ENCODE measurements around the gene FRMD4A.
A peak's percentile ranks its signal among the peaks of the same experiment; 100 is the strongest.
"Not testable (repeated sequence)": the region's sequence is repeated elsewhere in the genome, so short reads cannot be mapped to it uniquely, and the experiment has no call there.

Gene FRMD4A

DNA sequence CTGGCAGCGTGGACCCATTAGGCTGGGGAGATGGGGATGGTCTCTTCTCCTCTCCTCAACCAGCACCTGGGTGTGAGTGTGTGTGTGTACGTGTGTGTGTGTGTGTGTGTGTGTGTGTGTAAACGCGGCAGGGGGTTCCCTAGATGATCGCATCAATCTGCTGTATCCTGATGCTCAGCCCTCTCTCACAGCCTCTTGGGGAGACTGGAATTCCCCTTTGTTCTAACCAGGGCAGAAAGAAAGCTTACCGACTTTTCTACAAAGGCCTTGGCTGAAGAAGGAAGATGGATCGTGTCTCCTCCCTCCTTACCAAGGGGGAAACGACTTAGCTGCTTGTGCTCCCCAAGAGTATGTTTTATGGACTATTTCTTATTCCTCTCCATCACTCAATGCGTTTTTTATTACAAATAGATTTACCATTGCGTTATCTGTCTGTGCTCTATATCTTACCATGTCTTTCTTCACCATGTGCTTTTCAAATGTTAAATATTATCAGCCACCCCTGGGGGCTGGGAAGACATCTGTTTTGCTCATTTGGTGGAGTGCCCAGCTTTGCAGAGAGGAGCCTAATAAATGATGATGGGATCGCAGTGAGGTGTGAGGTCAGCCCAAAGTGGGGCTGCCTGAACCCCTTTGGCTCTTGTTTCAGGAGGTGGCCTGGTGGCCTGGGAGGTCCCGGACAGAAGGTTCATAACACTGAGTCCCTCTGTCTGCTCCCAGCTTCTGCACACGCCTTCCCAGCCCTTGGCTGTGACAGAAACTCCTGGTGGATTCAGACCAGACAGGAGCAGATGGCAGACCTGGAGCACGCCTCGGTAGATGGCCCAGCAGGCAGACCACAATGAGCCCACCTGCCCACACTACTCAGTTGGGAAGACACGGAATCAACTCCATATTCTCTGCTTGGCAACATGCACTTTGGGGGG lies 481.9 kb downstream of the FRMD4A start:
- DNase-seq (ENCODE audit: low spot score), result no peak

DNA sequence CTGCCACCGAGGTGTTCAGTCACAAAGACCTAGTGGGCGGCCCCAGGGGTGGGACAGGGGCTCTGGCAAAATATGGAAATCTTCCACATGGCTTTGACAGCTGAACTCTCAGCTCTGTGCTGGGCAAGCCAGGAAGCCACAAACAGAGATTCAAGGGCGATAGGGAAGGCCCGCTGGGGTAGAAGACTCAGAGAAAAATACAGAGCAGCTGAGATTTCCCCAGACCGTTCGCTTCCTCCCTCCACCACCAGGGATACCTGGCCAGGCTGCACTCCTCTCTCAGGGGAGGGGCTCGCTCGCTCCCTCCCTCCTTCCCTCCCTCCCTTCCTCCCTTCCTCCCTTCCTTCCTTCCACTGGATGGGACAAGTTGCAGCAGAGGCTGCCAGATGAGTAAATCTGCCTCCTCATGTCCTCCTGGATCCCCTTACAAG lies 483.5 kb downstream of the FRMD4A start:
- DNase-seq (ENCODE audit: low spot score), result no peak

DNA sequence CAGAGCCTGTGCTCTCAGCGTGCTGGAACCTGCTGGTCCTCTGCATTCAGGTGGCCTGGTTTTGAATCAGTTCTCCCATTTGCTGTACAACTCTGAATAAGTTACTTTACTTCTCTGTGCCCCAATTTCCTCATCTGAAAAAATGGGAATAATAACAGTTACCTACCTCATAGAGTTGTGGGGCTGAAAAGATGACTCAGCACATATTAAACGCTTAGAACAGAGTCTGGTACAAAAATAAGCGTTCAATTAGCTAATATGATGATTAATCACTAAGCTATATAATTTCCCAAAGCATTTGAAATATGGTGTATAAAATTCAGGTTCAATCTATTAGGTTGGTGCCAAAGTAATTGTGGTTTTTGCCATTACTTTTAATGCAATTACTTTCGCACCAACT lies 484.8 kb downstream of the FRMD4A start:
- DNase-seq (ENCODE audit: low spot score), result no peak

DNA sequence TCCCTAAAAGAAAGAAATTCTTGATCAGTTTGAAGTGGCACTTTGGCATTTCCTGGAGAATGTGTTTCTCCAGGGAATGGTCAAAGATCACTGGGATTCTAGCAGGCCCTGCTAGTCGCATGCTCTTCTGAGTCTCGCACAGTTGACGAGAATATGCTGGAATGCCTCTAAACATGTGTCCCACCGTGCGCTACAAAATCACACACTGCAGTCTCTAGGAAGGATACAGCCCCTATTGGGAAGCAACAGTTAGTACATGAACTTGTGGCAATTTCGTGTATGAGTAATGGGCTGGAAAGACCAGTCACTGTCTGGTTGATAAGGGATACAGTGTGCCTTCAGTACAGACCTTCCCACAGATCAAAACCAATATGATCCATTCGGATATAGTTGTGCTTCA lies 486.1 kb downstream of the FRMD4A start:
- DNase-seq (ENCODE audit: low spot score), result no peak

DNA sequence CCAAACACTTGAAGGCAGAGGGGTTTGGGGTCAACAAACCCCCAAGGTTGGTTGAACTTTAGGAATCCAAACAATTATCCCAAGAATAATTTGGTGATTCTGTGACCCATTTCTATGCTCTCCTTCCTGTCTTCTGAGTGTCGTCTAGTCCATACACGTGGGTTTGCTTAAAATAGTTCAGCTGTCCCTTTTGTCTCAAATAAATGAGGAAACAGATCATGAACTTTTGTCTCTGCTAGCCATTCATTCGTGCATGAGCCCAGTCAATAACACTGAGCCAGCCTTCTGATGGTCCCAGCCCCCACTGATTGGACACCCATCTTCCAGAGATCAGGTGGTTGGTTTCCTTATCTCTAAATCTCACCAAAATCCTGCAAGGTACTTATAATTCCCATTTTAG lies 488.6 kb downstream of the FRMD4A start:
- DNase-seq (ENCODE audit: low spot score), result no peak

DNA sequence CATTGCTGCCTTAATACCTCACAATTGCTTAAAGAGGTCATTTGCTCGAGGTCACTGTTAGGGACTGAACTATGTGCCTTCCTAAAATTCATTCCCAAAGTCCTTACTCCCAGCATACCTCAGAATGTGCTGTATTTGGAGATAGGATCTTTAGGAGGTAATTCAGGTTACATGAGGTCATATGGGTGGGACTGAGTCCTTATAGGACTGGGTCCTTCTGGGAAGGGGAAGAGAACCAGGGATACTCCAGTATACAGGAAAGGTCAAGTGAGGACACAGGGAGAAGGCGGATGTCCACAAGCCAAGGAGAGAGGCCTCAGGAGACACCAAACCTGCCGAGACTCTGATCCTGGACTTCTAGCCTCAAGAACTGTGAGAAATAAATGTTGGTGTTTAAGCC lies 490.7 kb downstream of the FRMD4A start:
- DNase-seq (ENCODE audit: low spot score), result no peak

DNA sequence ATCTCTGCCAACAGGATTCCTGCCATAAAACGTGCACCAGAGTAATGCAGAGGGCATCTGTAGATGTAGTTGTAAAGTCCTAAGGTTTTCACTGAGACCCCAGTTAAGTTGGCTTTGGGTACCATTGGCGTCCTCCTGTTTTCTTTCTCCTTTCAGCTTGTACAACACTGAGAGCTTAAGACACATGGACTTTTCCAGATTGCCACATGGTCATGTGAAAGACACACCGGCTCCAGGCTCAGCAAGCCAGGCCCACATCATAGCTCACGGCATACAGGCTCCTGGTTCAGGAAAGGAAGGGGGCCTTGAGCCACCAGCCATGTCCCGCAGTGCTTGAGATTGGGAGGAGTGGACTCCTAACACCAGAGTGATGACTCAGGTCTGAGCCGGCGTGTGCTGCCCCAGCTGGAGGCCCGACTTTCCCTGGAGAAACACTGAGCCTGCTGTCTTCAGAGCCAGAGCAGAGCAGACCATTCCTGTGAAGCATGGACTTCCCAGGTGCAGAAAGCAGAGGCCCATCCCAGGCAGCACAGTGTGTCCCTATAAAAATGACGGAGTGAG lies 491.2 kb downstream of the FRMD4A start:
- peak; percentile 86 for DNase-seq (ENCODE audit: low spot score)

DNA sequence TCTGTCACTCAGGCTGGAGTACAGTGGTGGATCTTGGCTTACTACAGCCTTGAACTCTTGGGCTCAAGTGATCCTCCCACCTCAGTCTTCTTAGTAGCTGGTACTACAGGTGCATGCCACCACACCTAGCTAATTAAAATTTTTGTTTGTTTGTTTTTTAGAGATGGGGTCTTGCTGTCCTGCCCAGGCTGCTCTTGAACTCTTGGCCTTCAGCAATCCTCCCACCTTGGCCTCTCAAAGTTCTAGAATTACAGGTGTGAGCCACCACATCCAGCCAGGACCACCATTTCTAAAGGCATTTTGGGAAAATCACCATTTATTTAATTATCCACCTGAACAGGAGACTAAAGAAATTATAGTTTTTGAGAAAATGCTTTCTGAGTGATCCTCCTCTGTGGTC lies 491.7 kb downstream of the FRMD4A start:
- no peak for DNase-seq (ENCODE audit: low spot score)

DNA sequence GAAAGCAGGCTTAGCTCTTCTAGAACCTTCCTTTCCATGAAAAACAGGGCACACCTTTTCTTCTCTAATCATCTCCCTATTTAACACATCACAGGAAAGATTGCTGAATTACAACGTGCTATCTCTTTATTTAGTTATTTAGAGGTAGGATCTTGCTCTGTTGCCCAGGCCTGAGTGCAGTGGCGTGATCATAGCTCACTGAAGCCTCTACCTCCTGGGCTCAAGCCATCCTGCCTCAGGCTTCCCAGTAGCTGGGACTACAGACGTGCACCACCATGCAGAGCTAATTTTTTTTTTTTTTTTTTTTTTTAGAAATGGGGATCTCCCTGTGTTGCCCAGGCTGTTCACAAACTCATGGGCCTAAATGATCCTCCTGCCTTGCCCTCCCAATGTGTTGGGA lies 492.8 kb downstream of the FRMD4A start:
- no peak for DNase-seq (ENCODE audit: low spot score)

DNA sequence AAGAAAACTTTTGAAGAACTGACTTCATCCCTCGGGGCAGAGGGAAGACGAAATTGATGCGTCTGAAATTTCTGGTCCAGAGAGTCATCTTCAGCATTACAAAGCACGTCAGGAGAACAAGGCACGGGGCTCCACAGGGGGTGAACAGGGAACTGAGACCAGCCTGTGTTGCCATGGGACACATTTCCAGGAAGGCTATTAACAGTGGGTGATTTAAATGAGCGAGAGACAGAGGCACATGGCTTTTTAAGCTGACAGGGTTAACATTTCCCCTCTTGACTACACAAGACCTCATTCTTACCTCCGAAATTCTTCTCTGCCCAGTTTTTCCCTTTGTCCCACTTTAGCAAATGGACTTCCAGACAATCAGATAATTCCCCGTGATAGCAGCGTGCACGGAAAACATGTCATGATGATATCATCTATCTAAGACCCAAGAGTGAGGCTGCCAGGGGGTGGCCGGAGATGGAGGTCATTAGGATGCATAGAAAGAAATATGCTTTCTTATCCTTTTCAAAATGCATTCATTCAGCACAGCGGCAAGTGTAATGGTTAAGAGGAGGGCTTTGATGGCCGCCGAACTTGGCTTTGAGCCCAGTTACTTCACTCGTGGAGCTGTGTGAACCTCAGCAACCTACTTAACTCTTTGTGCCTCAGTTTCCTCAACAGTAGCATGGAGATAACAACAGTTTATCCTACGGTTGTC lies 496.0 kb downstream of the FRMD4A start:
- DNase-seq (ENCODE audit: low spot score), result no peak

DNA sequence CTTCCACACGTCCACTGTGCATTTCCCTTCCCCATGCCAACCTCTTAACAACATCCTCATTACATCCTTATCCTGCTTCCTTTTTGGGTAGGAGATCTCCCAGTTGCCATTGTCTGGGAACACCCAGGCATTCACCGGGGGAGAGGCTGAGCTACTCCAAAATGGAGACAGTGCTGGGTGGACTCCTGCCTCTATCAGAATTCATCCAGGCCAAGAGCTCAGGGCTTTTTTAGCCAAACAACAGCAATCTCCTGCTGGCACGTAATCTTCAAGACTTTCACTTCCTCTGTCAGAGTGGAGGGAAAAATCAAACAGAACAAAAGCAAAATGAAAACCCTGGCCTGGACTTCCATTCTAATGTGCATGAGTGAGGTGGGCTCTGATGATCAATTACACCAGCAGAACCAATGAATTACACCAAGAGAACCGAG lies 499.0 kb downstream of the FRMD4A start:
- DNase-seq (ENCODE audit: low spot score), result no peak

DNA sequence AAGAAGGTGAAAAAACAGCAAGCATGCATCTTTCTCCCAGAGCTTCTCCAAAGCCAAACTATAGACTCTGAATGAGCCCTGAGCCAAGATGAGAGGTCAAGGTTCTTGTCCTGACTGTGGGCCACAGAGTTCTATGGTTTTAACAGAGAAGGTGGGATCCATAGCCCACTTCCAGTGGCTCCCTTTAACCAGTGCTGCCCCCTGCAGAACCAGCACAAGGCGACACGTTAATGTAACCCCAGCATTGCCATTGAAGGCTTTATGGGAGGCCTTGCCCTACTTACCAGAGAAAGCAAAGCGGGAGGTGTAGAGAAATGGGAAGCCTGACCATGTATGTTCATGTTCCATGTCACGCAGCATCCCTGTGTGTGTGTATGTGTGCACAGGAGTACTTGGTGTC lies 500.3 kb downstream of the FRMD4A start:
- DNase-seq (ENCODE audit: low spot score), result no peak

DNA sequence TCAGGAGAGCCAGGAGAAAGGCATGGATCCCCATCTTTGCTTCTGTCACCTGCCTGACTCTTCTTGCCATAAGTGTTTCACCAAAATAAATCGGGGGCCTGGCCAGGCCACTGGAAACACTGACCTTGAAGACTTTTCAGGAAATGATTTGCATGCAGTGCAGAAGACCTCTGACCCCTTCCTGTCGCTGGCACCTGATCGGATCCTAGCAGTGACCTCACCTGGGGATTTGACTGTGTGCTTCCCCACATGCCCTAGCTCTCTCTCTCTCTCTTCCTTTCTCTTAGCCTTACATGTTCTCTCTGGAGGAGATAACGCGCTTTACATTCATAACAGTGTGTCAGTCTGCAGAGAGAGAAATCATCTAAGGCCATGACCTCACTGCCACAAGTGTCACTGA lies 500.9 kb downstream of the FRMD4A start:
- DNase-seq (ENCODE audit: low spot score), result no peak

DNA sequence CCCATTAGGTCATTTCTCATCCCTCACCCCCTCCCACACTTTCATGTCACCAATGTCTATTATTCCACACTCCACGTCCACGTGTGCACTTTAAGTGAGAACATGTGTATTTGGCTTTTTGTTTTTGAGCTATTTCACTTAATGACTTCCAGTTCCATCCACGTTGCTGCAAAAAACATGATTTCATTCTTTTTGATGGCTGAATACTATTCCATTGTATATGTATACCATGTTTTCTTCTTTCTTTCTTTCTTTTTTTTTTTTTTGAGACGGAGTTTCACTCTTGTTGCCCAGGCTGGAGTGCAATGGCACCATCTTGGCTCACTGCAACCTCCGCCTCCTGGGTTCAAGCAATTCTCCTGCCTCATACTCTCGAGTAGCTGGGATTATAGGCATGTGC lies 502.4 kb downstream of the FRMD4A start:
- not testable (repeated sequence) for DNase-seq (ENCODE audit: low spot score)

DNA sequence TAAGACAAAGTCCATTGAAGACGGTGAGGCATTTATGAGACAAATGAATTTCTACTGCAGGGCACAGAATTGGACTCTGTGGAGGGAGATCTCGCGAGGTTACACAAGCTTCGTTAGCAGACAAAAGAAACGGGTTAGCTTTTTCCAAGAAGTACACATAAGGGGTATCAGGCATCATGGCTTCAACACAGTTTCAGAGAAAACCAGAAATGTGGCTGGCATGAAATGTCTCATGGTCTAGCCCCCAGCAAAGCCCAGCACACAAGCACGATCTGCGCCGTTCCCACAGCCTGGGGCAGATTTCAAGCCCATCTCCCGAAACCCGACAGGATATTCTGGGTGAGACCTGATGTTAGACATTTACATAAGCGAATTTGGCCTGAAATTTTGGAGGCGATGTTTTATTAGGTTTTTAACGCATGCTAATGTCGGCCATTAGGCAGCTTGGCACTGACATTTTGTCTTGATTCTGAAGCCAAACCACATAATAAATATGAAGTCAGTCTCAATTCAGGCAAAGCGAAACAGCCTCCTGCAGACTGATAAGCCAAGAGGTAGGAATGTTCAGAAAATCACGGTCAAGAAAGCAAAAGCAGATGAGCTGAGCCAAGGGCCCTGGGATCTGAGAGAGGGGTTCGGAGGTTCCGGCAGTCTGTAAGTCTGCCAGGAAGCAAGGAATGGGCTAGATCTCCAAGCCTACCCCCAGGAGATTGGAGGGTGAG lies 503.5 kb downstream of the FRMD4A start:
- DNase-seq (ENCODE audit: low spot score), result no peak

DNA sequence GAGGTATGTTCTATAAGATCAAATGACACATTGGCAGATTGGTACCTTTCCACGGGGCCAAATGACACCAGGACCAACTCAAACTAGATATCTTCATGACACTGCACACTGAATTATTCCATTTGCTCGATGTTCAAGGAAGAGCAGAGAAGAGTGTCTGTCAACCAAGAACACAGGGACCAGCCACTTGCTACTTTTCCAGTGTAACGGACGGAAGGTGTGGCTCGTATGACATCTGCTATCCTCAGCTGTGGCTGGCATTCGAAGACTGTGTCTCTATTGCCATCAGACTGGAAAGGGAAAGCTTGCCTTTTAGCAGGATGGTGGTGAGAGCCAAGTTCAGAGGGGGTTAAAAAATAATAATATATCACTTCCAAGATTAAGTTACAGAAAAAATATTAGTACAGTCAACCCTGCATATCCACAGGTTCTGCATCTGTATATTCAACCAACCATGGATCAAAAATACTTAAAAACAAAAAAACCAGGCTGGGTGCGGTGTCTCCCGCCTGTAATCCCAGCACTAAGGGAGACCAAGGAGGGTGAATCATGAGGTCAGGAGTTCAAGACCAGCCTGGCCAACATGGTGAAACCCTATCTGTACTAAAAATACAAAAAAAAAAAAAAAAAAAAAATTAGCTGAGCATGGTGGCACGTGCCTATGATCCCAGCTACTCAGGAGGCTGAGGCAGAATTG lies 506.9 kb downstream of the FRMD4A start:
- DNase-seq (ENCODE audit: low spot score), result no peak

DNA sequence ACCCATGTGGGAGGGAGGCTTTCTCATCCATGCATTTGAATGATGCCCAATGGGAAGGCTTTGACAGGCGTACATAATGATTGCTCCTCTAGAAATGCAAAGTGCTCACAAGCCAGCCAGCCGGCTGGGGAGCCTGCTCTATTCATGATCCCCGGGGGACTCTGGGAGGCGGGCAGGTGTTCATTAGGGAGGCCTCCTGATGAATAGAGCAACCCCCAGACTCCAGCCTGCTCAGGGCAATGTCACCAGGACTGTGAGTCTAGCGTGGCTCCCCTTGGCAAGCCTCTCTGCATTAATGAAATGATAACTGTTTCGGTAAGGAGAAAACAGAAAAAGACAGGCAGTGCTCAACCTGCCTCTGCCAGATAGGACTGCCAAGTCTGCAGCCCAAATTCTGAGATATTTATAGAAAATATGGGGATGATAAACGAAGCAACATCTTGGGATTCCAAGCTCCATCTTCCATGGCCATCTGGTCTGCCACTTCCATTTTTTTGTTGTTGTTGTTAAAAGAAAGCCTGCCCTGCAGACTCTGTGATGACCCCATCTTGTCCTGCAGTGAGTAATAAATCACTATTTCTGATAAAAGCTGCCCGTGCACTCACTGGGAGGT lies 507.5 kb downstream of the FRMD4A start:
- no peak for DNase-seq (ENCODE audit: low spot score)

DNA sequence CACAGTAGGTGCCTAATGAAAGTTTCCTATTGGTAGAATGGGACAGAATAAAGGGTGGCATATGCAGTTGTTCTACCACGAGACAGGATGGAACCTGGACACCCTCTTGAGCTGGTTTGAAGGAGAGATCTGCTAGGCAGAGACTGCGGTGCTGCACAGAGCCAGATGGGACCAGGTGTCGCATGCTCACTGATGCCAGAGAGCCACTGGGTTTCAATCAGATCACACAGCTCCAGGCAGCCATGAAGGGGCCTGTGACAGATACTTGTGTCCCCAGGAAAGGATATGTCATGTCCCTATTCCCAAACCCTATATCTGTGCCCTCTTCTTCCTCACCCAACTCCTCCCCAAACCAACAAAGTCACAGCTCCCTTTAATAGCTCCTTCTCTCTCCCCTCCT lies 508.2 kb downstream of the FRMD4A start:
- DNase-seq (ENCODE audit: low spot score), result no peak

DNA sequence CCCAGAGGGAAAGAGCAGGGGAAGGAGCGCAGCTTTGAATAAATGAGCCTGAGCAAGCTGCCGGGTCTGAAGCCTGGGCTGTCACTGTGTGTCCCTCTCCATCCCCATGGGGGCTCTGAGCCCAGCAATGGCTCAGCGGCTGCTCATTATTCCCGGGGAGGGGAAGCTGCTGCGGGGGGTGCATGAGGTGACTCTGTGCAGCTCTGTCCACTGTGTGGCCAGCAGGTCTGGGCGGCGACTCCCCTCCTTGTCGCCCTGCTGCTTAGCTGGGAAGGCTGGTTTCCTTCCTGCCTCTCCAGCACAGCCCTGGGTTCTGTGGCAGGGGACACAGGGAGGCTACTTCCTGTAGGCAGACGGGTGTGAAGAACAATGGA lies 509.8 kb downstream of the FRMD4A start:
- no peak for DNase-seq (ENCODE audit: low spot score)

DNA sequence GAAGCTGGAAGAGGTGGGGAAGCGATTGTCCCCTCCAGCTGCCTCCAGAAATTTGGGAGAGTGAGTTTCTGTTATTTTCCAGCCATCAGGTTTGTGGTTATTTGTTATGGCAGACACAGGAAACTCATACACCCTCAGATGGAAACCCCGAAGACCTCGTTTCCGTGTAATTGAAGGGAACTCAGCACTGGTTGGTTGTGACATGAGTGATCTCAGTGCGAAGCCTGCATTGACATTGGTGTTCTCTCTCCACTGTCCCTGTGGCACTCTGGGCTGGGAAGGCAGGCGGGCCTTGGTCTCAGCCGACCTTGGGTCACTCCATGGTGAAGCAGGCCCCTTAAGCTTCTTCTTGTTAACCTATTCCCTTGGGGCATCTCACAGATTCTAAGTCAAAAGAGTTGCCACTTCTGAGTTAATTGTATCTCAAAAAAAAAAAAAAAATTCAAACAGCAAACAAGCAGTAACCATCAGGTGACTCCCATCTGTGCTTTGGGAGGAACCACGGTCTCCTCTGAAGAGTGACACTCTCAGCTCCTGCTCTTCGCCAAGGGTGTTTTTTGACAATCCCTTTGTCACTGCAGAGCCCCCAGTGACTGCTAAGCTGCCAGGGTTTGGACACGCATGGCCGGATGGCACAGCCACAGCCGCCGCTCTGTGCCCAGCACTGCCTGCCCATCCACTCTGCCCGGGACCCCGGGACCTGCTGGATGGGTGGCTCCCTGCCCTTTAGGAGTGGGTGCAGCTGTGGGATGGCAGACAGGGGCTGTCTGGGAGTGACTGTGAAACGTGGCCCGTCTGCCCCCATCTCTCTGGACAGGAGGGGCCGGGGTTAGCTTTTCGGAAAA lies 510.4 kb downstream of the FRMD4A start:
- no peak for DNase-seq (ENCODE audit: low spot score)

Measured in AG20443 (cell line).